ENCODE measurements around the gene MC3R. TPM values are rescaled to one million over a fixed set of nuclear protein-coding genes. Genes with fewer than 3 reads are reported as not detected.
A peak's percentile ranks its signal among the peaks of the same experiment; 100 is the strongest.

The MC3R gene
- total RNA-seq, 2 donors from 2014 or later = not detected

DNA sequence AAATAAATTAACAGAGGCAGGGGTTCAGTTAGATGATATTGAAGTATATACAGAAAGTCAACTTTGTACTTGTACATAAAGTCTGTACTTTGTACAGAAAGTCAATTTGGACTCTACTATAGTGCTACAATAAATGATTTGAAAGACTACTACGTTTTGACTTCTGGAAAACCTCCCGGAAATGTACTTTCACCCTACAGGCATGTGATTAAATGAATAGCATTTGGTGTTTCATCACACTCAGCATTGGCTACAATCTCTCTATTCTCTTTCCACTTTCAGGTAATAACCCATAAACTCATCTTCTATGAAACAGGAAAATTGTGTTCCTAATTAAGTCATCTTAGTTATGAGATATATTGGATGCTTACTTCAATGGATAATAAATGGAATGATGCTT is 25.6 kb upstream of the MC3R start:
- DNase-seq (ENCODE audit: low spot score) = no peak
- ATAC-seq = no peak
- Mint-ChIP-seq H3K4me3 (no peak overlapping the region), H3K4me1 (ENCODE audit: low read depth in 2 of 2) (no peaks in the 10 kb centered on the region), H3K27me3 (peaks cover 13 to 18% of the 10 kb centered on the region in 2 donors), H3K9me3 (peaks cover 7% of the 10 kb centered on the region), H3K27ac (no peak overlapping the region), H3K36me3 (no peaks in the 10 kb centered on the region)

DNA sequence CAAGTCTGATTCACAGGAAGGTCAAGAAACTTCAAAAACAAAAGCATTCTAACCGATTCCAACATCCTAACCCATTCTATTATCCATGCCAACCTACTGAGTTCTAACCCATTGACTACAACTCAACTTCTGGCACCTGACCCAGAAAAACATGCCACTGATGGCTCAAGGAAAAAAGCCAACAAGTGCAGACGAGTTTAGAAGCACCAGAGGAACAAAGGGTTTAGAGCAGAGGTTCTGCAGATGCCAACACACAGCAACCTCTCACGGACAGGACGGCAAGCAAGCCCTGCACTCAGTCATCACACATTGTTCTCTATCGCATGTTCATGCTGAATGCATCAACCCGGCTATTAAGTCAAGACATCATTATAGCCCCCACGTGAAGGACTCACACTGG is 25.2 kb upstream of the MC3R start:
- Mint-ChIP-seq H3K4me1 (ENCODE audit: low read depth in 2 of 2) (no peaks in the 10 kb centered on the region), H3K9me3 (peaks cover 7% of the 10 kb centered on the region), H3K27ac (no peak overlapping the region), H3K36me3 (no peaks in the 10 kb centered on the region), H3K4me3 (no peak overlapping the region), H3K27me3 (peaks cover 16 to 21% of the 10 kb centered on the region in 2 donors)
- ATAC-seq = no peak
- no peak for DNase-seq (ENCODE audit: low spot score)

DNA sequence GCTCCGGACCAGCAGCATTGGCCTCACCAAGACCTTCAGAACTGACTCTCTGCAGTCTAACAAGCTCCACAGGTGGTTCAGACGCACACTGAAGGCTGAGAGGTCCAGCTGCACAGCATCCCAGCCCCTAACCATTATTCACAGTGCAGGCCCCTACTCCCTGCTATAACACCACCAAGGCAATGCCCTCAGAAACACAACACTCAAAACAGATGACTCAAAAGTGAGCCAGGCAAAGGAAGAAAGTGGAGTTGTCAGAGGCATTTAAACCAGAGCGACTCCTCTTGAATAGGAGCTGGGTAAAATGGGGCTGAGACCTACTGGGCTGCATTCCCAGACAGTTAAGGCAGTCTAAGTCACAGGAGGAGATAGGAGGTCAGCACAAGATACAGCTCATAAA is 20.5 kb upstream of the MC3R start:
- Mint-ChIP-seq H3K9me3 (peaks cover 3% of the 10 kb centered on the region), H3K27me3 (peaks cover 12 to 14% of the 10 kb centered on the region in 2 donors), H3K36me3 (no peaks in the 10 kb centered on the region), H3K4me1 (ENCODE audit: low read depth in 2 of 2) (no peaks in the 10 kb centered on the region), H3K27ac (no peak overlapping the region), H3K4me3 (no peak overlapping the region)
- DNase-seq (ENCODE audit: low spot score) (no peak), ATAC-seq (no peak)

DNA sequence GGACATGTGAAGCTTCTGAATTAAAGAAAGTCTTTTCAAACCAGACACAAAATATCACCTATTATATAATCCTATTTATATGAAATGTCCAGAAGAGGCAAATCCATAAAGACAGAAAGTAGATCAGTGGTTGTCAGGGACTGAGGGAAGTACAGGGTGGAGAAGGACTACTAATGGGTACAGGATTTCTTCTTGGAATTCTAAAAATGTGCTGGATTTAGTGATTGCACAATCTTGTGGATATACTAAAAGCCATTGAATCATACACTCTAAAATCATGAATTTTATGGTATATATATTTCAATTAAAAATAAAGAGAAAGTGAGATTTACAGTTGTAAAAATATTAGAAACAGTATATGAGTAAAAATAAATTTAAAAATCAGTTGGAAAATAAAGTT is 18.7 kb upstream of the MC3R start:
- no peak for ATAC-seq
- peaks cover 13% of the 10 kb centered on the region for H3K9me3 Mint-ChIP-seq
- no peak overlapping the region for H3K4me3 Mint-ChIP-seq
- H3K4me1 Mint-ChIP-seq (ENCODE audit: low read depth in 2 of 2) = no peaks in the 10 kb centered on the region
- H3K27ac Mint-ChIP-seq = no peak overlapping the region
- H3K27me3 Mint-ChIP-seq = peaks cover 15 to 20% of the 10 kb centered on the region in 2 donors
- peaks cover 8% of the 10 kb centered on the region for H3K36me3 Mint-ChIP-seq
- no peak for DNase-seq (ENCODE audit: low spot score)

DNA sequence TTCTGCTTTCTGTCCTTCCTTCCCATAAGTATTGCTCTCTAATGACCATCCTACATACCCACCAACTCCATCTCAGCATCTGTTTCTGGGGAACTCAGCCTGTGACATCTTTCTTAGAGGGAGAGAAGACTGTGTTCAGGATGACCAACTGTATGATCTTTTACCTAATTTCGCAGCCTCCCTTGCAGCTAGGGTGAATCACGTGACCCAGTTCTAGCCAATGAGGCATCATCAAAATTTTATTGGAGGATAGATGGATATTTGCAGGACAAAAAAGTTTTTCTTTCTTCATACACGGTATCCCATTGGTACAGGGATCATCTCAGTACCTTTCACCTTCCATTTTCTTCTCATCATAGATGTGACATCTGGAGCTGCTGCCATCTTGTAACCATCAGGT is 14.4 kb upstream of the MC3R start:
- DNase-seq (ENCODE audit: low spot score) (no peak), ATAC-seq (no peak)
- H3K27ac Mint-ChIP-seq = no peak overlapping the region
- H3K27me3 Mint-ChIP-seq = peaks cover 21 to 27% of the 10 kb centered on the region in 2 donors
- H3K4me1 Mint-ChIP-seq (ENCODE audit: low read depth in 2 of 2) = no peaks in the 10 kb centered on the region
- peaks cover 19% of the 10 kb centered on the region for H3K9me3 Mint-ChIP-seq
- H3K36me3 Mint-ChIP-seq = peaks cover 15% of the 10 kb centered on the region
- H3K4me3 Mint-ChIP-seq = no peak overlapping the region

DNA sequence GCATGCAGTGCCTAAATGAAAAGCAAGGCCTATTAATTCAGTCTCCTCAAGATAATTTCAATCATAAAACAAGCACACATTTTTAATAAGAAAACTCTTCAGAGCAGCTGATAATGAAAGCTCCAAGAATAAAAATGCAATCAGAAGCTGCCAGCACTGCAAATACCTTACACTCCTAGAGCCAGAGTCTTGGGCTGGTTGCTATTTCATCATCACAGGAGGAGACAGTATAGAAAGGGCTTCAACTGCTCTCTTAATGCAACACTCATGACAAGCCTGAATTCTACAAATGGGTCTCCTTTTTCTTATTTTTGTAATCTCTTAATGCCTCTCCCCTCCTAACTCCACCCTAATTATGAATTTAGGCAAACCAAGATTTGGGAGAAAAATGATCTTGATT is 11.2 kb upstream of the MC3R start:
- Mint-ChIP-seq H3K27ac (no peak overlapping the region), H3K4me1 (ENCODE audit: low read depth in 2 of 2) (no peaks in the 10 kb centered on the region), H3K4me3 (no peak overlapping the region), H3K9me3 (peaks cover 19% of the 10 kb centered on the region), H3K27me3 (peaks cover 23 to 40% of the 10 kb centered on the region in 2 donors), H3K36me3 (peaks cover 15% of the 10 kb centered on the region)
- DNase-seq (ENCODE audit: low spot score) = no peak
- no peak for ATAC-seq

DNA sequence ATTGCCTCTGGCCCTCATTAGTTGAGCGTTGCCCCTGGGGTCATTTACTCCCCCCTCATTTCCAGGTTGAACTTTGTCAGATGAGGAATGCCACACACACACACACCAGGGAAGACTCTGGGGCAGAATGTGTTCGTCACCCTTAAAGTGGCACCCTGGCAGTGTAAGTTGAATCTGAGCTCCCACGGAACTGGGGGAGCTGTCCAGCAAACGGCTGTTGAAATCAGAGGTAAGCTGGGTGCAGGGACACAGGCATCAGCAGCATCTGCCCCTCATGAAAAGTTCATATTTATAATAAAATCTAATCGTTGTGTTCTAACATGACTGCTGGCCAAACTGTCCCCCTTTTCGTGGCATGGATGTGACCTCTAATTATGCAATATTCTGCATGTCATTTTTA is 4.3 kb upstream of the MC3R start:
- Mint-ChIP-seq H3K27me3 (peaks cover 26 to 57% of the 10 kb centered on the region in 2 donors), H3K4me3 (no peak overlapping the region), H3K27ac (no peak overlapping the region), H3K36me3 (no peaks in the 10 kb centered on the region), H3K4me1 (ENCODE audit: low read depth in 2 of 2) (no peaks in the 10 kb centered on the region), H3K9me3 (no peaks in the 10 kb centered on the region)
- DNase-seq (ENCODE audit: low spot score) (no peak), ATAC-seq (no peak)

DNA sequence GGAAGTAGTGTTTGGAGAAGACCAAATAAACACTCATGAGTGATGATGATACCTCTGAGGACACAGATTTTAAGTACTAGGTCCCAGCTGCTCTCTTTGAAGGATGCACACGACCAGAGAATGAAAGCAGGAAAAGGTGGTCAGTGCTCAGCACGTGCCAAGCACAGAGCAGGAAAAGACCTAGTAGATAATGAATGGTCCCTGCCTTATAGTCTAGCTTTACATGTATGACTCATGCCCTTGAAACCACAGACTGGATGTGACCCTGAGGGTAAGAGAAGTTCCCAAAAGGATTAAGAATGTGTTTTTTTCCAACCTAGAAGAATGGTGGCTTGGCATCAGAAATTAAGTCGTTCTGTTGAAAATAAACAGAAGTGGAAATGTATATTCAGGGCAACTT is 2.8 kb upstream of the MC3R start:
- ATAC-seq (no peak), DNase-seq (ENCODE audit: low spot score) (no peak)
- Mint-ChIP-seq H3K27me3 (peaks cover 27 to 56% of the 10 kb centered on the region in 2 donors), H3K4me1 (ENCODE audit: low read depth in 2 of 2) (no peaks in the 10 kb centered on the region), H3K9me3 (no peaks in the 10 kb centered on the region), H3K27ac (no peak overlapping the region), H3K36me3 (no peaks in the 10 kb centered on the region), H3K4me3 (no peak overlapping the region)

DNA sequence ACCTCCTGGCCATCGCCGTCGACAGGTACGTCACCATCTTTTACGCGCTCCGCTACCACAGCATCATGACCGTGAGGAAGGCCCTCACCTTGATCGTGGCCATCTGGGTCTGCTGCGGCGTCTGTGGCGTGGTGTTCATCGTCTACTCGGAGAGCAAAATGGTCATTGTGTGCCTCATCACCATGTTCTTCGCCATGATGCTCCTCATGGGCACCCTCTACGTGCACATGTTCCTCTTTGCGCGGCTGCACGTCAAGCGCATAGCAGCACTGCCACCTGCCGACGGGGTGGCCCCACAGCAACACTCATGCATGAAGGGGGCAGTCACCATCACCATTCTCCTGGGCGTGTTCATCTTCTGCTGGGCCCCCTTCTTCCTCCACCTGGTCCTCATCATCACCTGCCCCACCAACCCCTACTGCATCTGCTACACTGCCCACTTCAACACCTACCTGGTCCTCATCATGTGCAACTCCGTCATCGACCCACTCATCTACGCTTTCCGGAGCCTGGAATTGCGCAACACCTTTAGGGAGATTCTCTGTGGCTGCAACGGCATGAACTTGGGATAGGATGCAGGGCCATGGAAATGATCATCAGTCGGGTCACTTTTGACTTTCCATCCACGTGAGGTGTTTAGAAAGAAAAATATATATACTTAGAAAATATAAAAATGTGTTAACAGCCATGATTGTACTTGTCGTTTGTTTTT is 868 bp downstream of the MC3R start:
- DNase-seq (ENCODE audit: low spot score) (no peak), ATAC-seq (peak; percentile 31 to 34)
- Mint-ChIP-seq H3K27ac (no peak overlapping the region), H3K9me3 (no peaks in the 10 kb centered on the region), H3K4me3 (no peak overlapping the region), H3K4me1 (ENCODE audit: low read depth in 2 of 2) (no peaks in the 10 kb centered on the region), H3K36me3 (no peaks in the 10 kb centered on the region), H3K27me3 (peaks cover 29 to 54% of the 10 kb centered on the region in 2 donors)

DNA sequence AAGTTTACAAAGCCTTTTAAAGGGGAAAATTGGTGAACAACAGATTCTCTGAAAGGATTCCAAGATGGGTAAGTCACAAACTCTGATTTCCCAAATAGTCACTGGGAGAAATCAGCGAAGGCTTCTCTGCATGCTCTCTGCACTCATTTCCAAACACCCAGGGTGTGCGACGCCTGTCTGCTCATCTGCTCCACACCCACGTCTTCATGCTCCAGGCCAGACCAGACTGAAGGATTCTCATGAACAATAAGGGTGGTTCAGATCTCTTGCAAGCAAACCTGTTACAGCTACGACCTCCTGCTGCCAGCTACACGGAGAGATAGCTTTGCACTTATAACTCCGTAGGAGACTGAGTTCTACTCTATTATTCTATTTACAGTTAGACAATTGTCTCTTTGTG is 1.4 kb downstream of the MC3R start:
- Mint-ChIP-seq H3K4me1 (ENCODE audit: low read depth in 2 of 2) (no peaks in the 10 kb centered on the region), H3K27ac (no peak overlapping the region), H3K9me3 (no peaks in the 10 kb centered on the region), H3K27me3 (peaks cover 29 to 54% of the 10 kb centered on the region in 2 donors), H3K4me3 (no peak overlapping the region), H3K36me3 (no peaks in the 10 kb centered on the region)
- no peak for ATAC-seq
- DNase-seq (ENCODE audit: low spot score) = no peak

DNA sequence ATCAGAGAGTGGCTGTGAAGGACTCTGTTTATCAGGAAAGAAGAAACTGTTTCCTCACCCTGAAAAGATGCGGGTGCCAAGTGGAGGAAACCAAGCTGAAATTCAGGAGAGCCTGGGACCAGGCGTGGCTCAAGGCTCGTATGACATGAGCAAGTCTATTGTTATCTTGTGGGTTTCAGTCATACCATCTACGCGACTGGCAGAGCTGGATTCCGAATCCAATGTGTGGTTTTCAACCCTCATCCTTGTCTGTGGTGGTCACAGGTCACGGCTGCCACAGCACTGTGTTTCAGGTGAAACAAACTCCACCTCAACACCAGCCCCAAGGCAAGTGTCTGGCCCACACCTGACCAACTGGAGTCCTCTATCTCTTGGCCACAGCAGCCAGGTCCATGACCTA is 9.1 kb downstream of the MC3R start:
- no peaks in the 10 kb centered on the region for H3K36me3 Mint-ChIP-seq
- no peaks in the 10 kb centered on the region for H3K4me1 Mint-ChIP-seq (ENCODE audit: low read depth in 2 of 2)
- DNase-seq (ENCODE audit: low spot score) = no peak
- ATAC-seq = no peak
- H3K27ac Mint-ChIP-seq = no peak overlapping the region
- peaks cover 27 to 28% of the 10 kb centered on the region in 2 donors for H3K27me3 Mint-ChIP-seq
- H3K9me3 Mint-ChIP-seq = no peaks in the 10 kb centered on the region
- no peak overlapping the region for H3K4me3 Mint-ChIP-seq

DNA sequence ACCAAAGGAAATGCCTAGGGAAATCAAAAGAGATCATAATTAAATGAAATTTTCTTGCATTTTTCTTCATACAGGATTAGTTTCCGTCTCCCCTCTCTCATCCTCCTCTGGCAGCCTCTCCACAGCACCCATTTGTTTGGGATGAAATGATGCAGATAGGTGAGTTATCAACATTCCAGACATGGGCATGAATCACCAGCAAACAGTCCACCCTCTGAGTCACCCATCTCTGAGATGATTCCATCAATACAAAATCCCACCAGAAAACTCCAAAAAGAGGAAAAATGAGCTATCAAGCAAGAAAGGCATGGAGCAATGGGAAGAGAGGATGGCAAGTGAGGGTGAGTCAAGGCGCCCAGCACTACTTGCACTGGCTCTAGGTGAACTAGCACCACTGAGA is 11.4 kb downstream of the MC3R start:
- Mint-ChIP-seq H3K27me3 (peaks cover 20 to 26% of the 10 kb centered on the region in 2 donors), H3K9me3 (no peaks in the 10 kb centered on the region), H3K36me3 (no peaks in the 10 kb centered on the region), H3K4me1 (ENCODE audit: low read depth in 2 of 2) (no peaks in the 10 kb centered on the region), H3K27ac (no peak overlapping the region), H3K4me3 (no peak overlapping the region)
- ATAC-seq (no peak), DNase-seq (ENCODE audit: low spot score) (no peak)

DNA sequence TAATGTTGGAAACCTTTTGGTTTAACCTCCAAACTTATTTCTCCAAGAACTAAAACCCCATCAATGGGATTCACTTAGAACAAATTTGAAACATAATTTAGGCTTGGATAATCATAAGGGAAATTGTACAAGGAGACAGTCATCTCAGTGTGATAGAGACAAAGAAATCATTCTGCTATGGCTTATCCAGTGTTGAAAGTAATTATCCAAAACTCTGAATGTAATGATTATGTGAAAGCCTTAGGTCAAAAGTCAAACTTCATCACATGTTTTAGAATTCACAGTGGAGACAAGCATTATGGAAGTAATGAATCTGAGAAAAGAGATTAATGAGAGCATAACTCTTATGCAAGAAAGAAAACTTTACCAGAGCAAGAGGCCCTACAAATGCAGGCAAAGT is 20.0 kb downstream of the MC3R start:
- H3K27ac Mint-ChIP-seq = no peak overlapping the region
- H3K9me3 Mint-ChIP-seq = no peaks in the 10 kb centered on the region
- ATAC-seq = no peak
- H3K4me1 Mint-ChIP-seq (ENCODE audit: low read depth in 2 of 2) = no peaks in the 10 kb centered on the region
- no peak overlapping the region for H3K4me3 Mint-ChIP-seq
- peaks cover 7 to 12% of the 10 kb centered on the region in 2 donors for H3K27me3 Mint-ChIP-seq
- DNase-seq (ENCODE audit: low spot score) = no peak
- no peaks in the 10 kb centered on the region for H3K36me3 Mint-ChIP-seq

DNA sequence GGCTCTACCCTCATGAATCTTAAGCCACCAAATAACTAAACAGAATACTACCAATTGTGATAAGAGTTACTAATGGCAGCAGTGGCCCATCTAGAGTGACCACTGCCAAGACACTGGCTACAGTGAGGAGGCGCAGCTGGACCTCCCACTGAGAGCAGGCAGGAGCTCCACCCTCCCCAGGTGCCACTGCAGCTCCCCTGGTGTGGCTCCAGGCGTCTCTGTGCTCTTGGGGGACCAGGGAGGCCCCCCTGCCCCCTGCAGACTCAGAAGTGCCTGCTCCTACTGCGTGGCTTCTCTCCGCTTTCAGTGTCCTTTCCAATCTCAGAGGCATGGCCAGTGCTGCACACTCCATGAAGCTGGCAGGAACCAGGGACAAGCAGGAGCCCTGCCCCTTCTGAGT is 23.4 kb downstream of the MC3R start:
- no peak for DNase-seq (ENCODE audit: low spot score)
- Mint-ChIP-seq H3K9me3 (no peaks in the 10 kb centered on the region), H3K27me3 (peaks cover 6 to 12% of the 10 kb centered on the region in 2 donors), H3K4me1 (ENCODE audit: low read depth in 2 of 2) (no peaks in the 10 kb centered on the region), H3K36me3 (no peaks in the 10 kb centered on the region), H3K4me3 (no peak overlapping the region), H3K27ac (no peak overlapping the region)
- no peak for ATAC-seq

DNA sequence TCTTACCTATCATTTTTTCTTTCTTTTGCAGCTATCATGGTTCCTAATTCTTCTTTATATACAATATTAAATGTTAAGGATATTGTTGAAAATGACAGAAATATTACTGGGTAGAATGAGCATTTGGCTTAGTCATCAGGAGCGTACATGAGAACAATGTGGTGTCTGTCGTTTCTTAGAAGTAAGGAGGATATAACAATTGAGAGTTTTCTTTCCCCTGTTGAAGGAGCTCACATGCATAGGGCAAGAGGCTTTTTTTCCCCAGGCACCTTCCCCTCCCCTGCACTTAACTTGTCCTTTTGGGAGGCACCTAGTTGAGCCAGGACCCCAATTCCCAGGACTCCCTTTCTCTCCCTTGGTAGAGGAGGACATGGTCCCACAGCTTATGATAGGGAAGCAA is 25.0 kb downstream of the MC3R start:
- H3K36me3 Mint-ChIP-seq = no peaks in the 10 kb centered on the region
- no peak overlapping the region for H3K4me3 Mint-ChIP-seq
- no peaks in the 10 kb centered on the region for H3K9me3 Mint-ChIP-seq
- H3K4me1 Mint-ChIP-seq (ENCODE audit: low read depth in 2 of 2) = no peaks in the 10 kb centered on the region
- ATAC-seq = no peak
- peaks cover 6 to 12% of the 10 kb centered on the region in 2 donors for H3K27me3 Mint-ChIP-seq
- no peak overlapping the region for H3K27ac Mint-ChIP-seq
- DNase-seq (ENCODE audit: low spot score) = no peak

All from natural killer cell treated with Interleukin-12 subunit alpha and Interleukin-12 subunit beta and Interleukin-15 and Interleukin-18, amount 100 ng/mL, for 72 hours (primary cell).